CD14-positive monocyte (primary cell): ENCODE results near the gene TOP2A. TPM values are rescaled to one million over a fixed set of nuclear protein-coding genes. Genes with fewer than 3 reads are reported as not detected.

Experiments
- DNase-seq, 3 donors: peaks; one replicate each; pipeline ENCODE4 v3.0.0-alpha.2; 2011 to 2022
- H2AFZ ChIP-seq: 2 replicates; pipeline ENCODE4 v1.6.0; 2012; ENCODE audit warnings: mild to moderate bottlenecking, low read depth, low read length, inconsistent platforms; ENCODE audit not compliant: insufficient read depth, poor library complexity, severe bottlenecking
- H3K27ac ChIP-seq, 2 donors: 1 replicate in 1 of 2; 2 replicates in 1 of 2; pipeline ENCODE4 v1.5.1; 2012 to 2013; ENCODE audit warnings: low read length in 2 of 2, control low read depth in 1 of 2, inconsistent platforms in 1 of 2, low read depth in 1 of 2, mild to moderate bottlenecking in 1 of 2
- H3K27me3 ChIP-seq, 2 donors: one replicate each; pipeline versions ENCODE4 v1.6.0 to v1.6.1; 2011 to 2013; ENCODE audit warnings: low read length in 2 of 2; ENCODE audit not compliant: control insufficient read depth in 2 of 2, insufficient read depth in 2 of 2
- H3K36me3 ChIP-seq, 2 donors: replicated peaks in 1 of 2; 1 replicate in 1 of 2; 2 replicates in 1 of 2; pipeline versions ENCODE4 v1.5.1 to v1.6.1; 2012 to 2013; ENCODE audit warnings: low read length in 2 of 2, control low read depth in 1 of 2, inconsistent platforms in 1 of 2, mild to moderate bottlenecking in 1 of 2; ENCODE audit not compliant: insufficient read depth in 2 of 2, control insufficient read depth in 1 of 2
- H3K4me1 ChIP-seq, 2 donors: 1 replicate in 1 of 2; 2 replicates in 1 of 2; pipeline versions ENCODE4 v1.5.1 to v1.6.1; 2012 to 2013; ENCODE audit warnings: low read length in 2 of 2, control low read depth in 1 of 2, inconsistent platforms in 1 of 2, mild to moderate bottlenecking in 1 of 2, moderate library complexity in 1 of 2; ENCODE audit not compliant: insufficient read depth in 2 of 2, control insufficient read depth in 1 of 2
- H3K4me2 ChIP-seq: replicated peaks from 2 replicates; pipeline ENCODE3; 2012; ENCODE audit warnings: low read length, moderate library complexity, mild to moderate bottlenecking; ENCODE audit not compliant: poor library complexity, severe bottlenecking; ENCODE audit errors: extremely low read depth
- H3K4me3 ChIP-seq, 3 experiments: fragments of 200-600 bp in 1 of 3; sonication (generic) in 1 of 3; replicated peaks in 1 of 3; 1 replicate in 2 of 3; 2 replicates in 1 of 3; pipeline ENCODE4 v1.5.1; 2011 to 2013; ENCODE audit warnings: low read length in 3 of 3, mild to moderate bottlenecking in 3 of 3, control low read depth in 2 of 3, low read depth in 2 of 3, inconsistent platforms in 1 of 3, moderate library complexity in 1 of 3
- H3K79me2 ChIP-seq: 2 replicates; pipeline ENCODE4 v1.6.0; 2012; ENCODE audit warnings: mild to moderate bottlenecking, control low read depth, inconsistent platforms, low read length, moderate library complexity; ENCODE audit not compliant: insufficient read depth
- H3K9ac ChIP-seq: 2 replicates; pipeline ENCODE4 v1.6.0; 2017; ENCODE audit warnings: low read length, mild to moderate bottlenecking; ENCODE audit not compliant: insufficient read depth, poor library complexity, severe bottlenecking
- H3K9me3 ChIP-seq, 2 donors: replicated peaks in 1 of 2; 1 replicate in 1 of 2; 2 replicates in 1 of 2; pipeline versions ENCODE4 v1.5.1 to v1.6.1; 2012 to 2013; ENCODE audit warnings: low read length in 2 of 2, control low read depth in 1 of 2; ENCODE audit not compliant: control insufficient read depth in 1 of 2, insufficient read depth in 1 of 2
- H4K20me1 ChIP-seq: 2 replicates; pipeline ENCODE4 v1.6.0; 2012; ENCODE audit warnings: mild to moderate bottlenecking, low read length, control low read depth, moderate library complexity; ENCODE audit not compliant: insufficient read depth
- H3K27ac Mint-ChIP-seq, 7 donors: one replicate each; pipeline ENCODE4 v1.8.0; 2020; ENCODE audit warnings: mild to moderate bottlenecking in 7 of 7, mixed read lengths in 7 of 7, moderate library complexity in 6 of 7, inconsistent platforms in 2 of 7
- H3K27me3 Mint-ChIP-seq, 3 donors: one replicate each; pipeline ENCODE4 v1.8.0; 2021 to 2022; ENCODE audit warnings: low read depth in 3 of 3, mild to moderate bottlenecking in 3 of 3, mixed read lengths in 3 of 3, moderate library complexity in 3 of 3, inconsistent platforms in 1 of 3
- H3K36me3 Mint-ChIP-seq, 2 donors: one replicate each; pipeline ENCODE4 v1.8.0; 2020; ENCODE audit warnings: mixed read lengths in 2 of 2, inconsistent platforms in 1 of 2, mild to moderate bottlenecking in 1 of 2
- H3K4me1 Mint-ChIP-seq: one replicate; pipeline ENCODE4 v1.8.0; 2020; ENCODE audit warnings: mild to moderate bottlenecking, mixed read lengths
- H3K4me3 Mint-ChIP-seq, 2 donors: one replicate each; pipeline ENCODE4 v1.8.0; 2020; ENCODE audit warnings: mild to moderate bottlenecking in 2 of 2, mixed read lengths in 2 of 2, moderate library complexity in 1 of 2
- H3K9me3 Mint-ChIP-seq, 7 donors: one replicate each; pipeline ENCODE4 v1.8.0; 2020 to 2022; ENCODE audit warnings: mixed read lengths in 7 of 7, mild to moderate bottlenecking in 6 of 7, moderate library complexity in 6 of 7, inconsistent platforms in 2 of 7
- CTCF ChIP-seq: fragments of 200-600 bp; IDR thresholded peaks from one replicate; pipeline ENCODE4 v1.8.0; 2022; ENCODE audit warnings: antibody characterized with exemption, mild to moderate bottlenecking
- WGBS: methylation state at CpG from one replicate; pipeline ENCODE4 v1.1.5; 2013; ENCODE audit warnings: missing lambda C conversion rate; ENCODE audit not compliant: insufficient coverage; 5-methylcytosine and 5-hydroxymethylcytosine counted together
- intact Hi-C, 2 donors: fragments of 100-400 bp; cut with micrococcal nuclease; formaldehyde crosslinking; loops; one replicate each; pipeline versions ENCODE4 v1.15.0 to v1.15.1; 2023
- polyA plus RNA-seq, 3 donors: library from polyadenylated mRNA; depleted of rRNA in 1 of 3; unstranded in 2 of 3; stranded (reverse) in 1 of 3; fragments of 300-500 nt in 2 of 3; fragments of >200 nt in 1 of 3; fragmentation: Illumina TruSeq in 2 of 3; gene quantifications; 1 replicate in 2 of 3; 2 replicates in 1 of 3; pipeline ENCODE4 v1.2.3, GENCODE V29; 2012 to 2021

Gene TOP2A
- polyA plus RNA-seq, 3 donors = 0.01 to 0.94 (median 0.28) TPM

DNA sequence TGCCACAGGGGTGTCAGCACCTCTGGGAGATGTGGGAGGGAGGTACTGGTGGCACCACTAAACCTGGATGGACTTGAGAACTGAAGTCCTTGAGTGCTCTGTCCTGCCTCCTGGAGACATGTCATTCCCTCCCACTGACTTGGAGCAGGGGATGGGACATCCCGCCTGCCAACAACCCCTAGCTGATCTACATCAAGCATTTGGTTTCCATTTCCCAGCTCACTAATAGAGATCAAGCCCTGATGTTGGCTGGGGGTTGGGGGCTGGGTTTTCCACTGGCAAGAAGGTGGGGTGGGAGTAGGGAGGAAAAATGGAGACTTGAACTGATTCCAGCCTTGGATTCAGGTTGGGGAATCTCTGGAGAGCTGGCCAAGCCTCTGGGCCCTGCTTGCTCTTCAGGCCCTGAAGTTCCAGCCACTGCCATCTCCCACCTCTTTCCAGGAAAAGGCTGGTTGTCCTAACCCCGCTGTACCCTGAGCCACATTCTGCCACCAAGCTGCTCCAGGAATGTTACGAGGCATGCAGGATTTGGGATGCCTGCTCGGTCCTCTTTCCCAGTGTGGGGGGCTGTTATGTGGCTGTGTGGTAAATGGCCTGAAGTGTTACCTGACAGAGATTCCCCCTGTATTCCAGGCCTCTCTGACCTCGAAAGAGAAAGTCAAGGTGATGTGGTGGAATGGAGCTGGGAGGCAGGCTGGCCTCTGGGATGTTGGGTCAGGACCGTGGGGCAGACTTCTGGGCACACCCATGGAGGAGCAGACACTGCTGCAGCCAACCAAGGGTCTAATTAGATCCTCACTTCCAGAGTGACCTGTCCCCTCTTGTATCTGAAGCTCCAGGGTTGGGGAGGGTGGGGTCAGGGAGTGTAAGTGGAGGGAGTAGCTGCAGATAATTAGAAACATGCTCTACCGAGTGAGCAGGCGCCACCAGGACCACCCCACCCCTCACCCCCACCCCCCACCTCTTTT lies 42.2 kb upstream of the TOP2A start:
- Histone ChIP-seq H3K9me3 (no peaks in the 10 kb centered on the region), H4K20me1 (no peaks in the 10 kb centered on the region), H3K36me3 (no peaks in the 10 kb centered on the region), H3K27ac (no peak overlapping the region), H3K4me3 (no peak overlapping the region), H3K9ac (no peak overlapping the region), H2AFZ (no peak overlapping the region), H3K4me1 (no peaks in the 10 kb centered on the region), H3K4me2 (no peak overlapping the region), H3K79me2 (no peaks in the 10 kb centered on the region), H3K27me3 (no peaks in the 10 kb centered on the region)
- no peak for DNase-seq
- intact Hi-C loops = no loop called here
- Mint-ChIP-seq H3K9me3 (no peaks in the 10 kb centered on the region), H3K36me3 (no peaks in the 10 kb centered on the region), H3K27me3 (peaks cover 3 to 8% (median 7%) of the 10 kb centered on the region in 3 donors), H3K4me1 (no peaks in the 10 kb centered on the region), H3K27ac (no peak overlapping the region), H3K4me3 (no peak overlapping the region)
- 100% methylated on average over 1 of the region's 8 CpGs for WGBS
- TF ChIP-seq CTCF = no peak

DNA sequence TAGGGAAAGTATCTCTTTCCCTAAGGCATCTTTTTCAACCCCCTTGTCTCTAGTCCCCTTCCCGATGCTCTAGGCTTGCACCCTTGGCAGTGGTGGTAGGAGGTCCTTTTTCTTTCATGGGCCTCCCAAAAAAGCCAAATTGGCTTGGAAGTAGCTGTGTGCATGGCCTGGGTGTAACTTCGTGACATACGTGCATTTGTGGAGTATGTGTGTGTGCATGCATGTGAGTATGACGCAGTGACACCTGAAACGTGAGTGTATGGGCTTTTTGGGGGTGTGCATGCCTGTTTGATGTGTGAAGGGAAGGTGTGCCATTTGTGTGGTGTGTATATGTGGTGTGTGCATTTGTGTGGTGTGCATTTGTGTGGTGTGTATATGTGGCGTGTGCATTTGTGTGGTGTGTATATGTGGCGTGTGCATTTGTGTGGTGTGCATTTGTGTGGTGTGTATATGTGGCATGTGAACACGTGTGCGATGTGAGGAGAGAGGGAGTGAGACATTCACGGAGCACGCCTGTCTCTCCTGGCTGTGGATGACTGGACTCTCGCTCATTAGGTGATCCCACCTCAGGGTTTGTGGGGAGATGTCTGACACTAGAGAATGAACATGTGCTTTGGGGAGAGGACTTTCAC lies 41.3 kb upstream of the TOP2A start:
- H3K4me2 ChIP-seq = no peak overlapping the region
- Mint-ChIP-seq H3K27me3 (peaks cover 2 to 10% (median 8%) of the 10 kb centered on the region in 3 donors), H3K4me1 (no peaks in the 10 kb centered on the region), H3K4me3 (no peak overlapping the region), H3K36me3 (no peaks in the 10 kb centered on the region), H3K9me3 (no peaks in the 10 kb centered on the region), H3K27ac (peak overlapping the region in 1 of 7 donors; percentile 47)
- no peaks in the 10 kb centered on the region for H3K4me1 ChIP-seq
- no peak for DNase-seq
- no peaks in the 10 kb centered on the region for H3K27me3 ChIP-seq
- intact Hi-C loops = no loop called here
- H3K4me3 ChIP-seq = no peak overlapping the region
- no peaks in the 10 kb centered on the region for H4K20me1 ChIP-seq
- H2AFZ ChIP-seq = no peak overlapping the region
- no peaks in the 10 kb centered on the region for H3K79me2 ChIP-seq
- 100% methylated on average over 8 of the region's 12 CpGs for WGBS
- no peaks in the 10 kb centered on the region for H3K9me3 ChIP-seq
- H3K36me3 ChIP-seq = no peaks in the 10 kb centered on the region
- H3K27ac ChIP-seq = no peak overlapping the region
- no peak for TF ChIP-seq CTCF
- no peak overlapping the region for H3K9ac ChIP-seq
